Measurements from ENCODE around the gene AP1G1. TPM values are rescaled to one million over a fixed set of nuclear protein-coding genes. Genes with fewer than 3 reads are reported as not detected.

The AP1G1 gene
- total and polyA plus RNA-seq, 2 of the 4 experiments (the other 2 are of a cell fraction) = 48.3 to 86.7 TPM

DNA sequence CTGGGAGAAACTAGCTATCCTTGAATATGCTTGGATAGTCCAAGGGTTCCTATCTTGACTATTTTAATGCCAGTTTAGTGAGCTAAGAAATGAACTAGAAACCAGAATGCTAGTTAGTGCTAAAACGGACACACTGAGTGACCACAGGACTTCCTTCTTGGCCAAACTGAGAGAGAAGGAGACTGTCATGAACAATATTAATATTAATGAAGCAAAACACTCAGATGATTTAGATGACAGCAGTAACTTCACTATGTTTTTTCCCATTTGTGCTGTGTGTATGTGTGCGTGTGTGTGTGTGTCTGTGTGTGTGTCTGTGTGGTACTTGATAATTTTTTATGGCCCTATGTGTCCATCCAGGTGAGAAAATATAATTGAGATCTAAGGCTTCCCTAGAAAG is 34.9 kb upstream of the AP1G1 start:
- peaks cover under 1% of the 10 kb centered on the region; the same call in 1 of the 2 replicates for H3K36me3 ChIP-seq (ENCODE audit: control insufficient read depth, insufficient read depth, low read length)
- H2BK5ac ChIP-seq (ENCODE audit: low read depth, low read length, poor library complexity, severe bottlenecking) = no peak overlapping the region
- ATAC-seq (ENCODE audit: low read depth) (no peak), DNase-seq (no peak)
- no peak overlapping the region for H3K14ac ChIP-seq (replicated peaks; ENCODE audit: low read depth, low read length)
- H3K4me2 ChIP-seq (ENCODE audit: low read depth, low read length) = no peak overlapping the region
- no peak overlapping the region for H3K4ac ChIP-seq (ENCODE audit: low read depth, low read length)
- CTCF ChIA-PET = no interaction called here
- no peak overlapping the region for H3K27ac ChIP-seq (ENCODE audit: insufficient read depth, low read length)
- no peak overlapping the region for H2BK120ac ChIP-seq (ENCODE audit: low read depth, low read length)
- H4K5ac ChIP-seq (ENCODE audit: low read depth, low read length) = no peak overlapping the region
- no TSS peak for BruUV-seq (replicated peaks)
- no peaks in the 10 kb centered on the region for H3K27me3 ChIP-seq (ENCODE audit: control insufficient read depth, insufficient read depth, low read length)
- H2AK9ac ChIP-seq (replicated peaks; ENCODE audit: low read depth, low read length, poor library complexity) = no peak overlapping the region
- H4K20me1 ChIP-seq (ENCODE audit: insufficient read depth, low read length) = peaks cover 11% of the 10 kb centered on the region; the same call in 1 of the 2 replicates
- no peak overlapping the region for H4K91ac ChIP-seq (ENCODE audit: insufficient read depth, low read depth, low read length)
- no peak overlapping the region for H3K23ac ChIP-seq (ENCODE audit: low read depth, low read length)
- H2BK20ac ChIP-seq (ENCODE audit: low read depth, low read length) = no peak overlapping the region
- intact Hi-C loops (cut with micrococcal nuclease) (loop anchor here (2.0 kb wide), 1 partner anchor 53 kb away; no protein-coding TSS in a partner anchor), dilution Hi-C loops (cut with HindIII; ENCODE audit: low sequenced_read_pairs, unreplicated experiment) (no loop called here), in situ Hi-C loops (cut with MboI; ENCODE audit: low sequenced_read_pairs) (no loop called here)
- WGBS, 2 experiments (ENCODE audit: extremely low coverage in 2 of 2, insufficient read length in 1 of 2) = 83% methylated on average over 1 of the region's 2 CpGs; no CpG with 5 or more reads in 1 of the 2 experiments
- no peak overlapping the region for H3K18ac ChIP-seq (ENCODE audit: low read depth, low read length)
- peaks cover 3% of the 10 kb centered on the region; the same call in 1 of the 2 replicates for H3K4me1 ChIP-seq (ENCODE audit: control insufficient read depth, insufficient read depth, low read length)
- H4K8ac ChIP-seq (ENCODE audit: low read depth in 2 of 2, low read length in 2 of 2) = no peak overlapping the region
- no peak overlapping the region for H3K4me3 ChIP-seq (ENCODE audit: insufficient read depth, low read depth, low read length)
- POLR2A ChIA-PET (ENCODE audit: unreplicated experiment) = no interaction called here
- peaks cover 12 to 28% of the 10 kb centered on the region in 2 experiments; a peak in 3 of 4 replicates for H3K79me1 ChIP-seq (ENCODE audit: low read depth in 1 of 2, low read length in 2 of 2)
- no peak overlapping the region for H2BK15ac ChIP-seq (ENCODE audit: low read depth, low read length)
- H2AK5ac ChIP-seq (ENCODE audit: low read depth, low read length) = no peak overlapping the region
- no peak for TF ChIP-seq RCOR1 (IDR thresholded peaks at IDR 0.05; ENCODE audit: insufficient replicate concordance, low read length)
- TF ChIP-seq MXI1 (IDR thresholded peaks at IDR 0.05; ENCODE audit: borderline replicate concordance, low read depth, low read length) = no peak
- no peak for TF ChIP-seq CHD1 (IDR thresholded peaks at IDR 0.05; ENCODE audit: low read depth, low read length)
- TF ChIP-seq, protein P1, sequence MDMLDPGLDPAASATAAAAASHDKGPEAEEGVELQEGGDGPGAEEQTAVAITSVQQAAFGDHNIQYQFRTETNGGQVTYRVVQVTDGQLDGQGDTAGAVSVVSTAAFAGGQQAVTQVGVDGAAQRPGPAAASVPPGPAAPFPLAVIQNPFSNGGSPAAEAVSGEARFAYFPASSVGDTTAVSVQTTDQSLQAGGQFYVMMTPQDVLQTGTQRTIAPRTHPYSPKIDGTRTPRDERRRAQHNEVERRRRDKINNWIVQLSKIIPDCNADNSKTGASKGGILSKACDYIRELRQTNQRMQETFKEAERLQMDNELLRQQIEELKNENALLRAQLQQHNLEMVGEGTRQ (IDR thresholded peaks at IDR 0.05; ENCODE audit: low read depth, low read length) = no peak
- no peak for TF ChIP-seq RAD21 (IDR thresholded peaks at IDR 0.05; ENCODE audit: low read length)
- no peak for TF ChIP-seq FOS (IDR thresholded peaks at IDR 0.05; ENCODE audit: low read depth, low read length)
- TF ChIP-seq SMC3 (IDR thresholded peaks at IDR 0.05; ENCODE audit: low read depth, low read length) = no peak
- TF ChIP-seq, protein P2, sequence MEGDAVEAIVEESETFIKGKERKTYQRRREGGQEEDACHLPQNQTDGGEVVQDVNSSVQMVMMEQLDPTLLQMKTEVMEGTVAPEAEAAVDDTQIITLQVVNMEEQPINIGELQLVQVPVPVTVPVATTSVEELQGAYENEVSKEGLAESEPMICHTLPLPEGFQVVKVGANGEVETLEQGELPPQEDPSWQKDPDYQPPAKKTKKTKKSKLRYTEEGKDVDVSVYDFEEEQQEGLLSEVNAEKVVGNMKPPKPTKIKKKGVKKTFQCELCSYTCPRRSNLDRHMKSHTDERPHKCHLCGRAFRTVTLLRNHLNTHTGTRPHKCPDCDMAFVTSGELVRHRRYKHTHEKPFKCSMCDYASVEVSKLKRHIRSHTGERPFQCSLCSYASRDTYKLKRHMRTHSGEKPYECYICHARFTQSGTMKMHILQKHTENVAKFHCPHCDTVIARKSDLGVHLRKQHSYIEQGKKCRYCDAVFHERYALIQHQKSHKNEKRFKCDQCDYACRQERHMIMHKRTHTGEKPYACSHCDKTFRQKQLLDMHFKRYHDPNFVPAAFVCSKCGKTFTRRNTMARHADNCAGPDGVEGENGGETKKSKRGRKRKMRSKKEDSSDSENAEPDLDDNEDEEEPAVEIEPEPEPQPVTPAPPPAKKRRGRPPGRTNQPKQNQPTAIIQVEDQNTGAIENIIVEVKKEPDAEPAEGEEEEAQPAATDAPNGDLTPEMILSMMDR (conservative IDR thresholded peaks at IDR 0.05; ENCODE audit: low read depth, low read length) = no peak
- TF ChIP-seq, protein P3, sequence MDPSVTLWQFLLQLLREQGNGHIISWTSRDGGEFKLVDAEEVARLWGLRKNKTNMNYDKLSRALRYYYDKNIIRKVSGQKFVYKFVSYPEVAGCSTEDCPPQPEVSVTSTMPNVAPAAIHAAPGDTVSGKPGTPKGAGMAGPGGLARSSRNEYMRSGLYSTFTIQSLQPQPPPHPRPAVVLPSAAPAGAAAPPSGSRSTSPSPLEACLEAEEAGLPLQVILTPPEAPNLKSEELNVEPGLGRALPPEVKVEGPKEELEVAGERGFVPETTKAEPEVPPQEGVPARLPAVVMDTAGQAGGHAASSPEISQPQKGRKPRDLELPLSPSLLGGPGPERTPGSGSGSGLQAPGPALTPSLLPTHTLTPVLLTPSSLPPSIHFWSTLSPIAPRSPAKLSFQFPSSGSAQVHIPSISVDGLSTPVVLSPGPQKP (IDR thresholded peaks at IDR 0.05; ENCODE audit: borderline replicate concordance, low read depth, low read length) = no peak
- no peak for TF ChIP-seq POLR2A (IDR thresholded peaks at IDR 0.05; ENCODE audit: low read depth, low read length)
- no peak for TF ChIP-seq MAZ (IDR thresholded peaks at IDR 0.05; ENCODE audit: borderline replicate concordance, low read depth, low read length)
- H3K9ac ChIP-seq (ENCODE audit: low read depth, low read length) = no peak overlapping the region
- H2AFZ ChIP-seq (replicated peaks; ENCODE audit: low read length, poor library complexity) = no peak overlapping the region
- no peaks in the 10 kb centered on the region; the same call in 1 of the 2 replicates for H3K9me1 ChIP-seq (ENCODE audit: insufficient read depth, low read length)
- H3K9me3 ChIP-seq (ENCODE audit: control insufficient read depth, insufficient read depth, low read length) = no peaks in the 10 kb centered on the region
- no peak overlapping the region for H3K56ac ChIP-seq (ENCODE audit: extremely low read depth, insufficient read depth, low read length)

Data from IMR-90 (cell line).